ENCODE measurements around the gene AQP2.

GRCh38 chr12:49903700-49904423 lies 46.7 kb upstream of the AQP2 start, which contains the start of gene FAIM2:
- no peak for TF ChIP-seq MAX (IDR thresholded peaks at IDR 0.05)
- TF ChIP-seq CTCF (IDR thresholded peaks at IDR 0.05 in 2 of 3, conservative IDR thresholded peaks at IDR 0.05 in 1 of 3; ENCODE audit: borderline replicate concordance in 1 of 3, insufficient read depth in 1 of 3, low read depth in 2 of 3, low read length in 2 of 3): no peak
- TF ChIP-seq TCF7L2 (IDR thresholded peaks at IDR 0.05; ENCODE audit: borderline replicate concordance, extremely low read depth, insufficient read depth, insufficient read length): no peak
- TF ChIP-seq POLR2A (IDR thresholded peaks at IDR 0.05; ENCODE audit: borderline replicate concordance, extremely low read depth, insufficient read depth, insufficient read length): no peak
- no peak for TF ChIP-seq RAD21 (IDR thresholded peaks at IDR 0.05; ENCODE audit: low read depth)
- TF ChIP-seq POLR2AphosphoS5 (IDR thresholded peaks at IDR 0.05; ENCODE audit: low read depth, low read length): no peak
- no peak for TF ChIP-seq EZH2 (IDR thresholded peaks at IDR 0.05)
- TF ChIP-seq REST (IDR thresholded peaks at IDR 0.05; ENCODE audit: low read depth): no peak
- no peak for TF ChIP-seq YY1 (IDR thresholded peaks at IDR 0.05; ENCODE audit: extremely low read depth, insufficient replicate concordance, low read depth, low read length)
- TF ChIP-seq ZNF274 (IDR thresholded peaks at IDR 0.05; ENCODE audit: low read depth, low read length): no peak
- no peak for TF ChIP-seq SP1 (IDR thresholded peaks at IDR 0.05; ENCODE audit: low read depth)
- no peak for TF ChIP-seq EGR1 (IDR thresholded peaks at IDR 0.05; ENCODE audit: low read depth)

Data from HCT116 (cell line).